CD4-positive, alpha-beta T cell treated with Interleukin-21 for 1 hour (primary cell): ENCODE measurements around the gene HAGH.

Source experiments
- DNase-seq: peaks from one replicate; pipeline ENCODE4 v3.0.0-alpha.2; 2020

HAGH gene

GRCh38 chr16:1831186-1832075 lies 4.8 kb upstream of the HAGH start:
- no peak for DNase-seq

GRCh38 chr16:1830213-1830612 lies 3.6 kb upstream of the HAGH start:
- DNase-seq: no peak

GRCh38 chr16:1828645-1829410 lies 2.2 kb upstream of the HAGH start:
- no peak for DNase-seq

- DNase-seq: peak; percentile 75
These were observed 548 bp downstream of the HAGH start for GRCh38 chr16:1825864-1826690.

GRCh38 chr16:1825381-1825863 lies 1.2 kb downstream of the HAGH start:
- no peak for DNase-seq

- DNase-seq: no peak
These were observed 2.8 kb downstream of the HAGH start for GRCh38 chr16:1823821-1824220.

GRCh38 chr16:1822801-1823200 lies 3.8 kb downstream of the HAGH start:
- no peak for DNase-seq

- no peak for DNase-seq
These were observed 4.6 kb downstream of the HAGH start for GRCh38 chr16:1821861-1822611.

- DNase-seq: no peak
These were observed 5.7 kb downstream of the HAGH start for GRCh38 chr16:1820946-1821290.

GRCh38 chr16:1820096-1820945 lies 6.3 kb downstream of the HAGH start:
- no peak for DNase-seq

GRCh38 chr16:1819611-1820010 lies 7.0 kb downstream of the HAGH start:
- no peak for DNase-seq

GRCh38 chr16:1818873-1819525 lies 7.6 kb downstream of the HAGH start:
- no peak for DNase-seq

- DNase-seq: no peak
These were observed 8.3 kb downstream of the HAGH start for GRCh38 chr16:1818204-1818872.

- DNase-seq: no peak
These were observed 8.9 kb downstream of the HAGH start for GRCh38 chr16:1817716-1818115.

- no peak for DNase-seq
These were observed 9.4 kb downstream of the HAGH start for GRCh38 chr16:1817276-1817589.

- no peak for DNase-seq
These were observed 10.0 kb downstream of the HAGH start for GRCh38 chr16:1816396-1817275.

- DNase-seq: no peak
These were observed 11.2 kb downstream of the HAGH start for GRCh38 chr16:1815461-1815860.

GRCh38 chr16:1812732-1813163 lies 13.9 kb downstream of the HAGH start:
- peak; percentile 37 for DNase-seq

- no peak for DNase-seq
These were observed 16.1 kb downstream of the HAGH start for GRCh38 chr16:1810536-1810935.
